Fibroblast of lung (primary cell): ENCODE results near the gene C5orf24. TPM values are rescaled to one million over a fixed set of nuclear protein-coding genes. Genes with fewer than 3 reads are reported as not detected.

Experiments used
- DNase-seq, 2 donors: peaks; one replicate each; pipeline versions ENCODE4 v3.0.0 to v3.0.0-alpha.2; 2010; ENCODE audit warnings: low read depth in 2 of 2
- H2AFZ ChIP-seq: 2 replicates; pipeline ENCODE4 v1.5.1; 2012; ENCODE audit warnings: low read length, control low read depth, inconsistent platforms
- H3K27ac ChIP-seq: 2 replicates; pipeline ENCODE4 v1.5.1; 2011; ENCODE audit warnings: low read length, control low read depth; ENCODE audit not compliant: insufficient read depth
- H3K27me3 ChIP-seq: 2 replicates; pipeline ENCODE4 v1.5.1; 2011; ENCODE audit warnings: mild to moderate bottlenecking, low read length; ENCODE audit not compliant: control insufficient read depth, insufficient read depth
- H3K36me3 ChIP-seq: 2 replicates; pipeline ENCODE4 v1.5.1; 2011; ENCODE audit warnings: low read length; ENCODE audit not compliant: control insufficient read depth, insufficient read depth
- H3K4me1 ChIP-seq: 2 replicates; pipeline ENCODE4 v1.5.1; 2011; ENCODE audit warnings: low read length; ENCODE audit not compliant: control insufficient read depth, insufficient read depth; ENCODE audit errors: extremely low read depth
- H3K4me2 ChIP-seq: 2 replicates; pipeline ENCODE4 v1.5.1; 2011; ENCODE audit warnings: low read length, control low read depth; ENCODE audit not compliant: insufficient read depth; ENCODE audit errors: extremely low read depth
- H3K4me3 ChIP-seq, 4 experiments: fragments of 200-600 bp in 1 of 4; sonication (generic) in 1 of 4; replicated peaks in 1 of 4; 2 replicates each; pipeline ENCODE4 v1.5.1; 2011 to 2016; ENCODE audit warnings: low read length in 4 of 4, low read depth in 3 of 4, mild to moderate bottlenecking in 3 of 4, control low read depth in 2 of 4, inconsistent platforms in 1 of 4, mixed read lengths in 1 of 4; ENCODE audit not compliant: insufficient read depth in 1 of 4; ENCODE audit errors: control extremely low read depth in 1 of 4
- H3K79me2 ChIP-seq: 2 replicates; pipeline ENCODE4 v1.5.1; 2012; ENCODE audit warnings: mild to moderate bottlenecking, low read length, inconsistent platforms; ENCODE audit not compliant: control insufficient read depth, insufficient read depth
- H3K9ac ChIP-seq: 2 replicates; pipeline ENCODE4 v1.5.1; 2011; ENCODE audit warnings: mild to moderate bottlenecking, low read length, control low read depth; ENCODE audit not compliant: insufficient read depth
- H3K9me3 ChIP-seq: 2 replicates; pipeline ENCODE4 v1.5.1; 2012; ENCODE audit warnings: low read depth, low read length; ENCODE audit not compliant: control insufficient read depth, insufficient read depth
- H4K20me1 ChIP-seq: 2 replicates; pipeline ENCODE4 v1.5.1; 2011; ENCODE audit warnings: low read length; ENCODE audit not compliant: control insufficient read depth, insufficient read depth; ENCODE audit errors: extremely low read depth
- EZH2 ChIP-seq: IDR thresholded peaks from 2 replicates; pipeline ENCODE4 v1.5.1; 2012; ENCODE audit warnings: low read length, control low read depth, mild to moderate bottlenecking; ENCODE audit errors: missing control alignments
- polyA plus RNA-seq, 2 donors: library from polyadenylated mRNA; depleted of rRNA in 1 of 2; stranded (reverse) in 1 of 2; unstranded in 1 of 2; fragments of >200 nt; gene quantifications; 2 replicates each; pipeline ENCODE4 v1.2.1, GENCODE V29; 2011 to 2012; ENCODE audit warnings: missing spikeins in 1 of 2
- total RNA-seq: library from RNA; depleted of rRNA; stranded (reverse); fragments of >200 nt; gene quantifications from 2 replicates; pipeline ENCODE4 v1.2.1, GENCODE V29; 2014
- TF ChIP-seq, protein P1 (sequence below), 2 donors: IDR thresholded peaks in 1 of 2; conservative IDR thresholded peaks in 1 of 2; 1 replicate in 1 of 2; 2 replicates in 1 of 2; pipeline ENCODE4 v1.5.1; 2011 to 2012; ENCODE audit warnings: low read length in 2 of 2, control low read depth in 1 of 2, inconsistent platforms in 1 of 2, low read depth in 1 of 2, mild to moderate bottlenecking in 1 of 2

The C5orf24 gene
- total and polyA plus RNA-seq, 2 donors (not counting 1 experiment from before 2014, with no cell fraction given) = 40.0 to 71.3 TPM

DNA sequence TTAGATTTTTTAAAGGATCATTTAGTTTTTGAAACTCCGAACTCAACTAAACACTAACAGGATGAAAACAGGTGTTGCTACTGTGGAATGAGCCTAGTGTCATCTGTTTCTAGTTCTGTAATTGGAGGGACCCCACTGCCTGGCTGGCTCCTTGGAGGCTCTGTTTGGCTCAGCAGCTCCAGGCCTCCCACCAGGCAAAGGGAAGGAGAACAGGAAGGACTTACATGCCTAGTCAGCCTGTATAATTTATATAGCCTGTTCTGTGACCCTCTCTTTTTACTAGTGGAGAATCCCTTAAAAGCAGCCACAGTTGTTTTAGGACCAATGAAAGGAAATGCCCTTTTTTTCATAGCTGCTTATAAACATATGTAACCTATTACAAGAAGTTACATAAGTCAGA, 21.1 kb upstream of the C5orf24 start:
- H2AFZ ChIP-seq = no peak overlapping the region
- no peak overlapping the region for H3K9ac ChIP-seq
- H3K4me2 ChIP-seq = no peak overlapping the region
- TF ChIP-seq, protein P1, sequence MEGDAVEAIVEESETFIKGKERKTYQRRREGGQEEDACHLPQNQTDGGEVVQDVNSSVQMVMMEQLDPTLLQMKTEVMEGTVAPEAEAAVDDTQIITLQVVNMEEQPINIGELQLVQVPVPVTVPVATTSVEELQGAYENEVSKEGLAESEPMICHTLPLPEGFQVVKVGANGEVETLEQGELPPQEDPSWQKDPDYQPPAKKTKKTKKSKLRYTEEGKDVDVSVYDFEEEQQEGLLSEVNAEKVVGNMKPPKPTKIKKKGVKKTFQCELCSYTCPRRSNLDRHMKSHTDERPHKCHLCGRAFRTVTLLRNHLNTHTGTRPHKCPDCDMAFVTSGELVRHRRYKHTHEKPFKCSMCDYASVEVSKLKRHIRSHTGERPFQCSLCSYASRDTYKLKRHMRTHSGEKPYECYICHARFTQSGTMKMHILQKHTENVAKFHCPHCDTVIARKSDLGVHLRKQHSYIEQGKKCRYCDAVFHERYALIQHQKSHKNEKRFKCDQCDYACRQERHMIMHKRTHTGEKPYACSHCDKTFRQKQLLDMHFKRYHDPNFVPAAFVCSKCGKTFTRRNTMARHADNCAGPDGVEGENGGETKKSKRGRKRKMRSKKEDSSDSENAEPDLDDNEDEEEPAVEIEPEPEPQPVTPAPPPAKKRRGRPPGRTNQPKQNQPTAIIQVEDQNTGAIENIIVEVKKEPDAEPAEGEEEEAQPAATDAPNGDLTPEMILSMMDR (conservative IDR thresholded peaks at IDR 0.05 in 1 of 2, IDR thresholded peaks at IDR 0.05 in 1 of 2; ENCODE audit: low read depth in 1 of 2, low read length in 2 of 2) = no peak
- no peak for TF ChIP-seq EZH2
- no peak overlapping the region for H3K4me3 ChIP-seq
- H3K27me3 ChIP-seq = no peaks in the 10 kb centered on the region
- no peaks in the 10 kb centered on the region for H3K79me2 ChIP-seq
- no peak overlapping the region for H3K27ac ChIP-seq
- no peaks in the 10 kb centered on the region for H3K4me1 ChIP-seq
- DNase-seq = no peak
- H4K20me1 ChIP-seq = no peaks in the 10 kb centered on the region
- H3K9me3 ChIP-seq = no peaks in the 10 kb centered on the region
- H3K36me3 ChIP-seq = no peaks in the 10 kb centered on the region

DNA sequence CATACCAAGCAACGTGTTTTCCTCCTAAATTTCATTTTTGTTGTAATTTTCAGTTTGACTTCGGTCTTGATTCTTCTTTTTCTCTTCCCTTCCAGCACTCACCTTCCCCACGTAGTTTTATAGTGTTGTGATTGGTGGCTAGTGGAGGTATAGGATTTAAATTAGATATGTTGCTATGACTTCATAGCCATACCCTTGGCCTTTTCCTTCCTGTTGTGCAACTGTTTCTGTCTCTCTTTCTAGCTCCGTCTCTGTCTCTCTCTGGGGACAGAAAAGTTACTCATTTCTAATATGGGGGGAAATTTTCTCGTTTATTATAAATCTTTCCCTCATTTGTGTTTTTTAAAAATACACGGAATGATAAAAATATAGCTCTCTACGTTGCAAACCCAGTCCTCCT, 20.6 kb upstream of the C5orf24 start:
- no peak overlapping the region for H3K27ac ChIP-seq
- no peak for DNase-seq
- H3K4me3 ChIP-seq = no peak overlapping the region
- H4K20me1 ChIP-seq = no peaks in the 10 kb centered on the region
- H2AFZ ChIP-seq = no peak overlapping the region
- TF ChIP-seq EZH2 = no peak
- TF ChIP-seq, protein P1 (conservative IDR thresholded peaks at IDR 0.05 in 1 of 2, IDR thresholded peaks at IDR 0.05 in 1 of 2; ENCODE audit: low read depth in 1 of 2, low read length in 2 of 2) = no peak
- no peaks in the 10 kb centered on the region for H3K79me2 ChIP-seq
- no peaks in the 10 kb centered on the region for H3K9me3 ChIP-seq
- no peak overlapping the region for H3K4me2 ChIP-seq
- H3K4me1 ChIP-seq = no peaks in the 10 kb centered on the region
- no peaks in the 10 kb centered on the region for H3K36me3 ChIP-seq
- H3K27me3 ChIP-seq = no peaks in the 10 kb centered on the region
- no peak overlapping the region for H3K9ac ChIP-seq

GRCh38 chr5:134833340-134834032, 12.3 kb upstream of the C5orf24 start:
- DNase-seq = peak; percentile 73 to 79
- Histone ChIP-seq H3K9me3 (no peaks in the 10 kb centered on the region), H4K20me1 (no peaks in the 10 kb centered on the region), H3K27me3 (no peaks in the 10 kb centered on the region), H3K4me1 (no peaks in the 10 kb centered on the region), H2AFZ (no peak overlapping the region), H3K4me2 (no peak overlapping the region), H3K79me2 (no peaks in the 10 kb centered on the region), H3K36me3 (peaks cover 2% of the 10 kb centered on the region), H3K27ac (no peak overlapping the region), H3K4me3 (no peak overlapping the region), H3K9ac (no peak overlapping the region)
- TF ChIP-seq, protein P1 (conservative IDR thresholded peaks at IDR 0.05 in 1 of 2, IDR thresholded peaks at IDR 0.05 in 1 of 2; ENCODE audit: low read depth in 1 of 2, low read length in 2 of 2) = no peak
- TF ChIP-seq EZH2 = no peak
